ENCODE data around the gene ME3. TPM values are rescaled to one million over a fixed set of nuclear protein-coding genes. Genes with fewer than 3 reads are reported as not detected.

ME3 gene
- total and polyA plus RNA-seq, 2 donors (not counting 1 experiment from before 2014, with no cell fraction given): 1.3 TPM; not detected in 1

- ATAC-seq (ENCODE audit: low read depth) (no peak), DNase-seq (no peak)
- no peaks in the 10 kb centered on the region for H3K4me1 ChIP-seq (ENCODE audit: control insufficient read depth in 2 of 2, insufficient read depth in 2 of 2, low read length in 2 of 2)
- H3K27ac ChIP-seq (ENCODE audit: low read length in 2 of 2): no peak overlapping the region
- no peaks in the 10 kb centered on the region for H3K27me3 ChIP-seq (replicated peaks in 1 of 4; ENCODE audit: control extremely low read depth in 1 of 4, control insufficient read depth in 3 of 4, insufficient read depth in 4 of 4, low read length in 3 of 4)
- H2AFZ ChIP-seq (ENCODE audit: insufficient read depth, low read depth, low read length, poor library complexity, severe bottlenecking): no peak overlapping the region
- H4K20me1 ChIP-seq (ENCODE audit: control insufficient read depth, insufficient read depth, low read length, poor library complexity, severe bottlenecking): no peaks in the 10 kb centered on the region
- Mint-ChIP-seq H3K27me3 (no peaks in the 10 kb centered on the region), H3K9me3 (ENCODE audit: insufficient read depth) (no peaks in the 10 kb centered on the region), H3K4me3 (no peak overlapping the region), H3K4me1 (no peaks in the 10 kb centered on the region), H3K27ac (no peak overlapping the region)
- H3K4me2 ChIP-seq (replicated peaks; ENCODE audit: low read depth, low read length, poor library complexity, severe bottlenecking): no peak overlapping the region
- ChIA-PET CTCF (no interaction called here), POLR2A (no interaction called here)
- H3K4me3 ChIP-seq (ENCODE audit: control extremely low read depth in 1 of 5, extremely low read depth in 1 of 5, insufficient read depth in 1 of 5, low read depth in 2 of 5, low read length in 4 of 5): no peak overlapping the region
- H3K36me3 ChIP-seq (replicated peaks in 1 of 2; ENCODE audit: control extremely low read depth in 1 of 2, control insufficient read depth in 1 of 2, extremely low read depth in 1 of 2, insufficient read depth in 2 of 2, low read length in 1 of 2): no peaks in the 10 kb centered on the region
- 91% methylated on average over 4 of the region's 4 CpGs for WGBS (ENCODE audit: insufficient coverage)
- no peak for TF ChIP-seq EZH2 (IDR thresholded peaks at IDR 0.05; ENCODE audit: borderline replicate concordance, insufficient read depth, low read depth, low read length, poor library complexity, severe bottlenecking)
- TF ChIP-seq CTCF (IDR thresholded peaks at IDR 0.05): no peak
- H3K79me2 ChIP-seq (ENCODE audit: control insufficient read depth, insufficient read depth, low read length): no peaks in the 10 kb centered on the region
- no peaks in the 10 kb centered on the region for H3K9me3 ChIP-seq (ENCODE audit: control extremely low read depth in 1 of 3, control insufficient read depth in 2 of 3, insufficient read depth in 1 of 3, low read length in 2 of 3)
- intact Hi-C loops (cut with micrococcal nuclease): no loop called here
- H3K9ac ChIP-seq (ENCODE audit: low read length): no peak overlapping the region
Measured at GRCh38 chr11:86503131-86503530, 169.3 kb downstream of the ME3 start.

DNA sequence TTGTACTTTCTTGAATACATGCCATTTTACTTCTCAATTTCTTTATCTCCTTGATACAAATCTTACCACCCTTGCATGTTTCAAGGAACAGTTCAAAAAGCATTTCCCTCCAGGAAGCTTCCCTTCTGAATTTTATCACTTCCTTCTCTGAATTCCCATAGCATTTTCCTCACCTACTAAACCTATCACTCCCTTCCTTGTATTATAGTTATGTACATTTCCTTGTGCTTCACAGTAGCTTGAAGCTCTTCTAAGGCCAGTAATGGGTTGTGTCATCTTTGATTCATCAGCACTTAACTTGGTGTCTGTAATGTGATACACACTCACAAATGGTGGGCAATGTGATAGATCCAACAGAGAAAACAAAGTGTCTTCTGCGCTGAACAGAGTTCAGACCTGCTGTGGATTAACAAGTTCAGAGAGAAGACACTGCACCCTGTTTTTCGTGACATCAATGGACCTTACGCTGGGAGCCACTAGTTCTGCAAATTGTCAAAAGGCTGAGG lies 170.2 kb downstream of the ME3 start:
- Histone ChIP-seq H3K9me3 (ENCODE audit: control extremely low read depth in 1 of 3, control insufficient read depth in 2 of 3, insufficient read depth in 1 of 3, low read length in 2 of 3) (no peaks in the 10 kb centered on the region), H3K4me3 (ENCODE audit: control extremely low read depth in 1 of 5, extremely low read depth in 1 of 5, insufficient read depth in 1 of 5, low read depth in 2 of 5, low read length in 4 of 5) (no peak overlapping the region), H3K4me2 (replicated peaks; ENCODE audit: low read depth, low read length, poor library complexity, severe bottlenecking) (no peak overlapping the region), H3K9ac (ENCODE audit: low read length) (no peak overlapping the region), H3K4me1 (ENCODE audit: control insufficient read depth in 2 of 2, insufficient read depth in 2 of 2, low read length in 2 of 2) (no peaks in the 10 kb centered on the region), H3K36me3 (replicated peaks in 1 of 2; ENCODE audit: control extremely low read depth in 1 of 2, control insufficient read depth in 1 of 2, extremely low read depth in 1 of 2, insufficient read depth in 2 of 2, low read length in 1 of 2) (no peaks in the 10 kb centered on the region), H3K27me3 (replicated peaks in 1 of 4; ENCODE audit: control extremely low read depth in 1 of 4, control insufficient read depth in 3 of 4, insufficient read depth in 4 of 4, low read length in 3 of 4) (peaks cover 0 to 3% (median 0%) of the 10 kb centered on the region in 4 experiments), H3K27ac (ENCODE audit: low read length in 2 of 2) (no peak overlapping the region), H3K79me2 (ENCODE audit: control insufficient read depth, insufficient read depth, low read length) (no peaks in the 10 kb centered on the region), H4K20me1 (ENCODE audit: control insufficient read depth, insufficient read depth, low read length, poor library complexity, severe bottlenecking) (no peaks in the 10 kb centered on the region), H2AFZ (ENCODE audit: insufficient read depth, low read depth, low read length, poor library complexity, severe bottlenecking) (no peak overlapping the region)
- Mint-ChIP-seq H3K27me3 (no peaks in the 10 kb centered on the region), H3K4me3 (no peak overlapping the region), H3K27ac (no peak overlapping the region), H3K9me3 (ENCODE audit: insufficient read depth) (no peaks in the 10 kb centered on the region), H3K4me1 (no peaks in the 10 kb centered on the region)
- ATAC-seq (ENCODE audit: low read depth) (no peak), DNase-seq (no peak)
- ChIA-PET CTCF (no interaction called here), POLR2A (no interaction called here)
- TF ChIP-seq CTCF (IDR thresholded peaks at IDR 0.05): no peak
- TF ChIP-seq EZH2 (IDR thresholded peaks at IDR 0.05; ENCODE audit: borderline replicate concordance, insufficient read depth, low read depth, low read length, poor library complexity, severe bottlenecking): no peak
- 100% methylated on average over 1 of the region's 3 CpGs for WGBS (ENCODE audit: insufficient coverage)
- intact Hi-C loops (cut with micrococcal nuclease): no loop called here
